Fibroblast of the aortic adventitia (primary cell): ENCODE measurements around the gene SST. TPM values are rescaled to one million over a fixed set of nuclear protein-coding genes. Genes with fewer than 3 reads are reported as not detected.
A peak's percentile ranks its signal among the peaks of the same experiment; 100 is the strongest.
"Not testable (repeated sequence)": the region's sequence is repeated elsewhere in the genome, so short reads cannot be mapped to it uniquely, and the experiment has no call there.

Experiments used
- DNase-seq: peaks from one replicate; pipeline ENCODE4 v3.0.0-alpha.2; 2010; ENCODE audit warnings: low read depth
- H3K4me3 ChIP-seq: 2 replicates; pipeline ENCODE4 v1.5.1; 2011; ENCODE audit warnings: low read depth, mild to moderate bottlenecking, control low read depth, low read length, moderate library complexity
- total RNA-seq: library from RNA; depleted of rRNA; stranded (reverse); fragments of >200 nt; gene quantifications from 2 replicates; pipeline ENCODE4 v1.2.3, GENCODE V29; 2012; ENCODE audit warnings: low replicate concordance
- TF ChIP-seq, protein P1 (sequence below): IDR thresholded peaks from 2 replicates; pipeline ENCODE4 v1.5.1; 2011; ENCODE audit warnings: mild to moderate bottlenecking, low read length, control low read depth, inconsistent platforms; ENCODE audit not compliant: insufficient read depth

The SST gene
- total RNA-seq, 1 donor: not detected

DNA sequence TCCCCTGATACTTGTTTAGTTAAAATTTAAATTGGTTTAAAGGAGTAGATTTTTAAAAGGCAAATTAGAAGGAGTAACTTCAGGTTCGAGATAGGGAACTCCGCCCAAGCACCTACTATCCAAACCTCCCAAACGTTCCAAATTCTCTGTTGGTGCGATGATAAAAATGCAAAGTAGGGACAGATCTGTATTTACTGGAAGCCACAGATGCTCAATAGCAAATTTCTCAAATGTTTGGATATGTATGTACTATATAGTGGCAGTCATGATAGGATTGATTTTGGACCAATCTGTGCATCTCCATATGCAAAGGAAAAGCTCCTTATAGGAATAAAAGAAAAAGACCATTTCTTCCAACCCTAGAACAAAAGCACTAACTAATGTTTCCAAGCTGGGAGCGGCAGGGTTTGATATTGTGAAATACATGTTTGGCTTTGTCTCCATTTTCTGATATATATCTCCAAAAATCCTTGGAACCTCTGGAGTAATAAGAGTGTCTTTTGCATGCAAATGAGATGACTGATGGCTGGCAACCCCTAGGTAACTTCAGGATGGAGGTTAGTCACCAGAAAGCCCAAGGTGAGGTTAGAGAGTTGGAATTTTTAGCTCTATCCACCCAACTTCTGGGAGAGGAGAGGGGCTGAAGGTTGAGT, 16.6 kb upstream of the SST start:
- DNase-seq: no peak
- TF ChIP-seq, protein P1, sequence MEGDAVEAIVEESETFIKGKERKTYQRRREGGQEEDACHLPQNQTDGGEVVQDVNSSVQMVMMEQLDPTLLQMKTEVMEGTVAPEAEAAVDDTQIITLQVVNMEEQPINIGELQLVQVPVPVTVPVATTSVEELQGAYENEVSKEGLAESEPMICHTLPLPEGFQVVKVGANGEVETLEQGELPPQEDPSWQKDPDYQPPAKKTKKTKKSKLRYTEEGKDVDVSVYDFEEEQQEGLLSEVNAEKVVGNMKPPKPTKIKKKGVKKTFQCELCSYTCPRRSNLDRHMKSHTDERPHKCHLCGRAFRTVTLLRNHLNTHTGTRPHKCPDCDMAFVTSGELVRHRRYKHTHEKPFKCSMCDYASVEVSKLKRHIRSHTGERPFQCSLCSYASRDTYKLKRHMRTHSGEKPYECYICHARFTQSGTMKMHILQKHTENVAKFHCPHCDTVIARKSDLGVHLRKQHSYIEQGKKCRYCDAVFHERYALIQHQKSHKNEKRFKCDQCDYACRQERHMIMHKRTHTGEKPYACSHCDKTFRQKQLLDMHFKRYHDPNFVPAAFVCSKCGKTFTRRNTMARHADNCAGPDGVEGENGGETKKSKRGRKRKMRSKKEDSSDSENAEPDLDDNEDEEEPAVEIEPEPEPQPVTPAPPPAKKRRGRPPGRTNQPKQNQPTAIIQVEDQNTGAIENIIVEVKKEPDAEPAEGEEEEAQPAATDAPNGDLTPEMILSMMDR: no peak
- H3K4me3 ChIP-seq: no peak overlapping the region

DNA sequence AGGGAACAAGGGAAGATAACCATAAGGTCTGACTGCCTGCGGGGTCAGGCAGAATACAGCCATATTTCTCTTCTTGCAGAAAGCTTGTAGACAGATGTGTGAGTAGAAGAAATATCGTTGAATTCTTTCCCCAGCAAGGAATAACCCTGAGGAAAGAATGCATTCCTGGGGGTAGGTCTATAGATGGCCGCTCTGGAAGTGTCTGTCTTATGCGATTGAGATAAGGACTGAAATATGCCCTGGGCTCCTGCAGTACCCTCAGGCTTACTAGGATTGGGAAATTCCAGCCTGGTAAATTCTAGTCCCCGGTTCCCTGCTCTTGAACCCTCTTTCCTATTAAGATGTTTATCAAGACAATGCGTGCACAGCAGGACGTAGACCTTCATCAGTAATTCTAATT, 15.8 kb upstream of the SST start:
- DNase-seq: no peak
- TF ChIP-seq, protein P1: no peak
- no peak overlapping the region for H3K4me3 ChIP-seq

- TF ChIP-seq, protein P1: no peak
- peak; percentile 41 for DNase-seq
- no peak overlapping the region for H3K4me3 ChIP-seq
Measured at GRCh38 chr3:187684880-187685279, 14.7 kb upstream of the SST start.

GRCh38 chr3:187684444-187684843, 14.2 kb upstream of the SST start:
- no peak for DNase-seq

GRCh38 chr3:187681756-187682155, 11.6 kb upstream of the SST start:
- not testable (repeated sequence) for H3K4me3 ChIP-seq, DNase-seq

More at GRCh38 chr3:187684444-187684843, 14.2 kb upstream of the SST start:
- H3K4me3 ChIP-seq: no peak overlapping the region
- TF ChIP-seq, protein P1: no peak

GRCh38 chr3:187679638-187680396, 9.6 kb upstream of the SST start:
- H3K4me3 ChIP-seq: no peak overlapping the region
- TF ChIP-seq, protein P1: peak; percentile 97
- DNase-seq: peak; percentile 79

DNA sequence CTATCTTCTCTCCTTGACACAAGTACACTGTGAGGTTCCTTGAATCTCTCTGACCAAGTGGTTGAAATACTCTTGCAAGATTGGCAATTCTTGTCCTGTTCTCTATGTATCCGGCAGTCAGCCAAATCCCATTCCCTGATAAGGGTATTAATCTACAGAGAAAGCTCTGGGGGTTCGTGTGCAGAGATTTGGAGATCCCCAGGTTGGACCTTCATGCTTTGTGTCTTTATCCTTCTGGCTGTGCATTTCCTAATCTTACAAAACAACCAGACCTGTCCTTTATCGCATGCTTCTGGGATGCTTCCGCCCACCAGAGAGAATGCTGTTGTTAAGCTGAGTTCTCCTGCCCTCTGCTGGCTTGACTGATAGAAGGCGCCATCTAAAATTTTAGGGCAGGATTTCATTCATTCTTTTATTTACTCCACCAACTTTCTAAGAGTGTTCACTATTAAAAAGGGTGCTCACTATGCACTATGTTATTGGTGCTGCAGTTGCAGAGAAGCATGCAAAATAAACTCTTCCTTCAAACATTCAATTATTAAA, 8.6 kb upstream of the SST start:
- DNase-seq: peak; percentile 75
- H3K4me3 ChIP-seq: no peak overlapping the region
- TF ChIP-seq, protein P1: peak; percentile 76
